Calu3 (cell line): ENCODE measurements around the gene MLXIP. TPM values are rescaled to one million over a fixed set of nuclear protein-coding genes. Genes with fewer than 3 reads are reported as not detected.

Experiments used
- BruUV-seq: library from RNA; stranded (reverse); fragments of 400-500 nt; replicated peaks from 2 replicates; lab custom pipeline; 2021; lab: Mats Ljungman, UMichigan
- CTCF ChIA-PET: fragments of 300-600 bp; sonication (Branson Sonifier 250); formaldehyde crosslinking; loops from one replicate; lab custom pipeline; 2022; ENCODE audit warnings: antibody characterized with exemption; lab: Charles Lee
- DNase-seq: peaks from one replicate; pipeline ENCODE4 v3.0.0; 2022
- H3K27ac Mint-ChIP-seq: one replicate; pipeline ENCODE4 v1.8.0; 2022; ENCODE audit warnings: mixed read lengths; ENCODE audit not compliant: unreplicated experiment
- H3K27me3 Mint-ChIP-seq: one replicate; pipeline ENCODE4 v1.8.0; 2022; ENCODE audit warnings: mixed read lengths; ENCODE audit not compliant: unreplicated experiment
- H3K36me3 Mint-ChIP-seq: one replicate; pipeline ENCODE4 v1.8.0; 2022; ENCODE audit warnings: mild to moderate bottlenecking, moderate library complexity, mixed read lengths; ENCODE audit not compliant: insufficient read depth, unreplicated experiment
- H3K4me1 Mint-ChIP-seq: one replicate; pipeline ENCODE4 v1.8.0; 2022; ENCODE audit warnings: mild to moderate bottlenecking, low read depth, mixed read lengths; ENCODE audit not compliant: unreplicated experiment
- H3K4me3 Mint-ChIP-seq: one replicate; pipeline ENCODE4 v1.8.0; 2022; ENCODE audit warnings: mild to moderate bottlenecking, low read depth, moderate library complexity, mixed read lengths; ENCODE audit not compliant: unreplicated experiment
- H3K9me3 Mint-ChIP-seq: one replicate; pipeline ENCODE4 v1.8.0; 2022; ENCODE audit warnings: low read depth, mixed read lengths; ENCODE audit not compliant: unreplicated experiment
- intact Hi-C: fragments of 100-400 bp; cut with micrococcal nuclease; formaldehyde crosslinking; loops from one replicate; pipeline ENCODE4 v1.10.0; 2022; ENCODE audit not compliant: unreplicated experiment
- total RNA-seq: library from RNA; stranded (reverse); gene quantifications from 2 replicates; pipeline ENCODE4 v1.2.3, GENCODE V29; 2022
- TF ChIP-seq, protein P1 (sequence below): fragments of 200-600 bp; IDR thresholded peaks from one replicate; pipeline ENCODE4 v1.8.0; 2022; ENCODE audit warnings: antibody characterized with exemption; ENCODE audit not compliant: unreplicated experiment

Gene MLXIP
- total RNA-seq, 1 experiment from 2014 or later, result 55.3 TPM

DNA sequence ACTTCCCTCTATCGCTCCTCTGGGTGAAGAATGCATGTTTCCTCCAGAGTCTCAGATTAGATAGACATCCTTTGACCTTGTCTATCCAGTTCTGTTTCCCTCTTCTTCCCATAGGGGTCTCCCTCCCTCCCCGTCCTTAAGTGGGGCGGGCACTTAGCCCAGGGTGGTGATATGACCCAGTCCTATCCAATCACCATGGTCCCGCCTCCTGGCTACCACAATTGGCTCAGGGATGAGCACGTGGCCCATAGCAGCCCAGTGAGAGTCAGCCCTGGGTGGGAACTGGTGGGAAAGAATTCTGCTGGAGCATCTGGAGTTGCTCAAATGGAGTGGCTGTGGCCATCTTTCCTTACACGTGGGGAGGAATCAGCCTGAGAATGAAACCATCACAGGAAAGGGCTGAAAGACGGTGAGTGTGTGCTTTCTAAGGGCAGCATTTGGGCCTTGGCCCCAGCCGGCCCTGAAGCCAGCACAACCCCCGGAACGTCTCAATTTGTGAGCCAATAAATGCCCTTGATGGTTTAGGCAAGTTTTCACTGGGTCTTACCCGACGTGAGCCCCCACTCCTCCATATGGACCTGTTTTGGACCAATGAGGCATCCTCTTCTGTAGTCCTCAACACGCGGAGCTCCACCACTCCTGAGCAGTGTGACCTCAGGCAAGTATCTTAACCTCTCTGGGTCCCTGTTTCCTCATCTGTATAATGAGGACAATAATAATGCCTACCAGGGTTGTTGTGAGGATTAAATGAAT lies 14.4 kb upstream of the MLXIP start:
- TSS peak; percentile 16 for BruUV-seq
- TF ChIP-seq, protein P1, sequence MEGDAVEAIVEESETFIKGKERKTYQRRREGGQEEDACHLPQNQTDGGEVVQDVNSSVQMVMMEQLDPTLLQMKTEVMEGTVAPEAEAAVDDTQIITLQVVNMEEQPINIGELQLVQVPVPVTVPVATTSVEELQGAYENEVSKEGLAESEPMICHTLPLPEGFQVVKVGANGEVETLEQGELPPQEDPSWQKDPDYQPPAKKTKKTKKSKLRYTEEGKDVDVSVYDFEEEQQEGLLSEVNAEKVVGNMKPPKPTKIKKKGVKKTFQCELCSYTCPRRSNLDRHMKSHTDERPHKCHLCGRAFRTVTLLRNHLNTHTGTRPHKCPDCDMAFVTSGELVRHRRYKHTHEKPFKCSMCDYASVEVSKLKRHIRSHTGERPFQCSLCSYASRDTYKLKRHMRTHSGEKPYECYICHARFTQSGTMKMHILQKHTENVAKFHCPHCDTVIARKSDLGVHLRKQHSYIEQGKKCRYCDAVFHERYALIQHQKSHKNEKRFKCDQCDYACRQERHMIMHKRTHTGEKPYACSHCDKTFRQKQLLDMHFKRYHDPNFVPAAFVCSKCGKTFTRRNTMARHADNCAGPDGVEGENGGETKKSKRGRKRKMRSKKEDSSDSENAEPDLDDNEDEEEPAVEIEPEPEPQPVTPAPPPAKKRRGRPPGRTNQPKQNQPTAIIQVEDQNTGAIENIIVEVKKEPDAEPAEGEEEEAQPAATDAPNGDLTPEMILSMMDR, result peak; percentile 37
- H3K9me3 Mint-ChIP-seq, result no peaks in the 10 kb centered on the region

DNA sequence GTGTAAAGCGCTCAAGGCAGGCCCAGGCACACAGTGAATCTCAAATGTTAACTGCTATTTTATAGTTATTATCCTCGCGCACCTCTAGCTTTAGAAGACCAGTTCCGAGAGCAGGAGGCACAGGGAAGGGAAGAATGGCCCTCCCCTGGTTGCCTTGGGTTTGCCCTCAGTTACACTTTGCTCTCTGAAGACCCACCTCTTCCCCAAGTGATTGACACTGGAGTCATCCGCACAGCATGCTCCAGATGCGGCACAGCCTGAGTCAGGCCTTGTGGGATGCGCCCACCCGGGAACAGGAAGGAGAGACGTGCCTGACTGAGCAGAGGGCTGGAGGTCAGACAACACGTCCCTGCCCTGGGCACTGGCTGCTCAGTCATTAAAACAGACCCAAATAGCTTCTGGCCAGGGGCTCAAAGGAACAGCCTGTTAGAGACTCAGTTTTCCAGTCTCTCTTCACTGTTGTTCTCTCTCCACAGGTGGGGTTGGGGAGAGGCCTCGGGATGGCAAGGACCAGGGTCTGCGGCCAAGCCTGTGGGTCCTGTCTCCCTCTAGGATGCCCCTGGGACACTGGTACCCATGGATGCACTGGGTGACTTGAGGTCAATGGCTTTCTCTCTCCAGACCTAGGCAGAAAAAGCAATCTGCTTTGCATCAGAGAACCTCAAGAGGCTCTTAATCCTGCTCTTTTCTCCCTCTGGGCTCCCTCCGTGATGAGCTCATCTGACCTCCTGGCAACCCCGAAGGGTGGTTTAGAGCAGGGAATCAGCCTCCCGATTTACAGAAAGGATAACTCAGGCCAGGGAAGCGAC lies 13.6 kb upstream of the MLXIP start:
- DNase-seq, result no peak
- H3K27ac Mint-ChIP-seq, result no peak overlapping the region
- H3K4me1 Mint-ChIP-seq, result peaks cover 16% of the 10 kb centered on the region
- no TSS peak for BruUV-seq
- peaks cover 20% of the 10 kb centered on the region for H3K36me3 Mint-ChIP-seq
- H3K27me3 Mint-ChIP-seq, result no peaks in the 10 kb centered on the region
- CTCF ChIA-PET, result interaction anchor here (0.6 kb wide), 1 partner anchor 47 kb away, joined by 4 read pairs; no protein-coding TSS in a partner anchor
- no peaks in the 10 kb centered on the region for H3K9me3 Mint-ChIP-seq
- H3K4me3 Mint-ChIP-seq, result no peak overlapping the region
- intact Hi-C loops, result no loop called here
- TF ChIP-seq, protein P1, result no peak

More for the DNA sequence above, 14.4 kb upstream of the MLXIP start:
- DNase-seq, result peak; percentile 66
- peaks cover 16% of the 10 kb centered on the region for H3K4me1 Mint-ChIP-seq
- H3K27ac Mint-ChIP-seq, result peak overlapping the region; percentile 86
- peaks cover 20% of the 10 kb centered on the region for H3K36me3 Mint-ChIP-seq
- CTCF ChIA-PET, result interaction anchor here (0.8 to 1.7 kb wide), 6 partner anchors 10 to 126 kb away, joined by 3 to 5 read pairs (median 4); no protein-coding TSS in a partner anchor
- H3K4me3 Mint-ChIP-seq, result no peak overlapping the region
- no peaks in the 10 kb centered on the region for H3K27me3 Mint-ChIP-seq
- intact Hi-C loops, result no loop called here

DNA sequence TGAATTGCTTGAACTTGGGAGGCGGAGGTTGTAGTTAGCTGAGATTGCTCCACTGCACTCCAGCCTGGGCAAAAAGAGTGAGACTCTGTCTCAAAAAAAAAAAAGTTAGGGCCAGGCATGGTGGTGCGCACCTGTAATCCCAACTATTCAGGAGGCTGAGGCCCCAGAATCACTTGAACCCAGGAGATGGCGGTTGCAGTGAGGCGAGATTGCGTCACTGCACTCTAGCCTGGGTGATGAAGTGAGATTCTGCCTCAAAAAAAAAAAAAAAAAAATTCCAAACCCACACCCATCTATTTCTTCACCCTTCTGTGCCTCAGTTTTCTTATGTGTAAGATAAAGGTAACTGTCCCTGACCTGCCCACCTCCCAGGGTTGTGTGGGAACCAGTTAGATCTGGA lies 11.0 kb upstream of the MLXIP start:
- no peak overlapping the region for H3K4me3 Mint-ChIP-seq

DNA sequence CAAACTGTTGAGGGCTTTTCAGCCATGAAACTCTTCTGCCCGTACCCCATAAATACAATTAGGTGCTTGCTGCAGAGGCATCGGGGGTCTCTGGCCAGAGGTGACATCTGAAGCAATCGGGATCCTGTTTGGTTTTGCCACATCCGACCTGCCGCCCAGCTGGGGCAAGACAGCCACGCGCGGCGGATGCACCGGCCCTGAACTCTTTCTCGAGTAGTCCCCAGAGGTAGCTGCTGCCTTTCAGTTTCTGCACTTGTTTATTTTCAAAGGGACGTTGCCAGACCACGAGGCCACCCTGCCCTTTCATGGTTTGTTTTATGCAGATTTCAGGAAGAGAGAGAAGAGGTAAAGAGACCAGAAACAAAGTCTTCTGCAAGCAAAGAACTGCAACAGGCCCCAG lies 10.6 kb upstream of the MLXIP start:
- H3K27me3 Mint-ChIP-seq, result no peaks in the 10 kb centered on the region
- peaks cover 19% of the 10 kb centered on the region for H3K4me1 Mint-ChIP-seq
- TF ChIP-seq, protein P1, result no peak
- peaks cover 11% of the 10 kb centered on the region for H3K36me3 Mint-ChIP-seq
- no TSS peak for BruUV-seq
- H3K4me3 Mint-ChIP-seq, result no peak overlapping the region
- H3K27ac Mint-ChIP-seq, result no peak overlapping the region
- intact Hi-C loops, result no loop called here
- CTCF ChIA-PET, result no interaction called here
- no peak for DNase-seq
- no peaks in the 10 kb centered on the region for H3K9me3 Mint-ChIP-seq

More for the DNA sequence above, 11.0 kb upstream of the MLXIP start:
- H3K36me3 Mint-ChIP-seq, result peaks cover 11% of the 10 kb centered on the region
- H3K9me3 Mint-ChIP-seq, result no peaks in the 10 kb centered on the region
- H3K27me3 Mint-ChIP-seq, result no peaks in the 10 kb centered on the region
- H3K27ac Mint-ChIP-seq, result no peak overlapping the region
- H3K4me1 Mint-ChIP-seq, result peaks cover 19% of the 10 kb centered on the region
- DNase-seq, result no peak
- intact Hi-C loops, result no loop called here
- TF ChIP-seq, protein P1, result no peak
- CTCF ChIA-PET, result no interaction called here
- BruUV-seq, result no TSS peak
